OCI-LY7 (cell line): ENCODE data around the gene AZI2. TPM values are rescaled to one million over a fixed set of nuclear protein-coding genes. Genes with fewer than 3 reads are reported as not detected.

Source experiments
- BruUV-seq: library from RNA; stranded (reverse); fragments of 400-500 nt; replicated peaks from 2 replicates; lab custom pipeline; 2021; lab: Mats Ljungman, UMichigan
- CTCF ChIA-PET: fragments of 300-600 bp; sonication (Branson Sonifier 250); formaldehyde crosslinking; loops from one replicate; lab custom pipeline; 2022; ENCODE audit warnings: antibody characterized with exemption; ENCODE audit not compliant: unreplicated experiment; lab: Charles Lee
- POLR2A ChIA-PET: fragments of 300-600 bp; sonication (Branson Sonifier 250); formaldehyde crosslinking; loops from one replicate; lab custom pipeline; 2022; ENCODE audit warnings: antibody characterized with exemption; lab: Charles Lee
- DNase-seq: peaks from one replicate; pipeline ENCODE4 v3.0.0-alpha.2; 2015; ENCODE audit warnings: low spot score
- H2AFZ ChIP-seq: fragments of 200-600 bp; sonication (generic), shearing (Covaris generic); 2 replicates; pipeline ENCODE4 v1.6.1; 2014; ENCODE audit warnings: mild to moderate bottlenecking, antibody characterized with exemption, low read length, moderate library complexity
- H3K27ac ChIP-seq: fragments of 200-600 bp; sonication (generic); 2 replicates; pipeline ENCODE4 v1.5.1; 2014; ENCODE audit warnings: mixed run types, low read depth, mild to moderate bottlenecking, moderate library complexity, low read length, inconsistent platforms; ENCODE audit not compliant: poor library complexity, severe bottlenecking
- H3K36me3 ChIP-seq: fragments of 200-600 bp; sonication (generic); 2 replicates; pipeline ENCODE4 v1.6.1; 2014; ENCODE audit warnings: mild to moderate bottlenecking, antibody characterized with exemption, low read length, moderate library complexity, mixed read lengths; ENCODE audit not compliant: insufficient read depth
- H3K4me1 ChIP-seq: fragments of 200-600 bp; sonication (generic); 2 replicates; pipeline ENCODE4 v1.5.1; 2014; ENCODE audit warnings: mild to moderate bottlenecking, low read length; ENCODE audit not compliant: insufficient read depth, poor library complexity, severe bottlenecking
- H3K4me2 ChIP-seq: fragments of 200-600 bp; sonication (generic); 2 replicates; pipeline ENCODE4 v1.6.1; 2014; ENCODE audit warnings: mild to moderate bottlenecking, low read length
- H3K4me3 ChIP-seq: fragments of 200-600 bp; sonication (generic); 2 replicates; pipeline ENCODE4 v1.5.1; 2014; ENCODE audit warnings: mild to moderate bottlenecking, low read depth, low read length; ENCODE audit not compliant: poor library complexity, severe bottlenecking
- H3K79me2 ChIP-seq: fragments of 200-600 bp; sonication (generic); 2 replicates; pipeline ENCODE4 v1.6.1; 2016; ENCODE audit warnings: low read depth, mild to moderate bottlenecking, low read length, moderate library complexity, mixed read lengths; ENCODE audit not compliant: insufficient read depth
- H3K9me2 ChIP-seq: fragments of 200-600 bp; sonication (generic); 2 replicates; pipeline ENCODE4 v1.6.1; 2016; ENCODE audit warnings: mild to moderate bottlenecking, low read length, mixed read lengths; ENCODE audit not compliant: insufficient read depth
- H3K9me3 ChIP-seq: fragments of 200-600 bp; sonication (generic); 2 replicates; pipeline ENCODE4 v1.6.1; 2014; ENCODE audit warnings: mild to moderate bottlenecking, mixed run types, low read length, mixed read lengths
- H4K20me1 ChIP-seq: fragments of 200-600 bp; sonication (generic); 2 replicates; pipeline ENCODE4 v1.6.1; 2014; ENCODE audit warnings: mild to moderate bottlenecking, antibody characterized with exemption, low read length, moderate library complexity, mixed read lengths; ENCODE audit not compliant: insufficient read depth
- CTCF ChIP-seq: fragments of 200-600 bp; sonication (generic); conservative IDR thresholded peaks from 2 replicates; pipeline ENCODE4 v1.5.1; 2014; ENCODE audit warnings: mild to moderate bottlenecking, antibody characterized with exemption, low read length, moderate library complexity, mixed read lengths
- EZH2phosphoT487 ChIP-seq: fragments of 200-600 bp; sonication (generic); IDR thresholded peaks from 2 replicates; pipeline ENCODE4 v1.6.1; 2018; ENCODE audit warnings: low read depth, borderline replicate concordance, mild to moderate bottlenecking, mixed run types, antibody characterized with exemption, low read length, moderate library complexity, mixed read lengths
- intact Hi-C: fragments of 100-400 bp; cut with micrococcal nuclease; formaldehyde crosslinking; loops from one replicate; pipeline ENCODE4 v1.10.0; 2022; ENCODE audit not compliant: unreplicated experiment
- total RNA-seq, 2 experiments: library from RNA; depleted of rRNA in 1 of 2; stranded (reverse); fragments of >200 nt in 1 of 2; shearing (Covaris generic) in 1 of 2; gene quantifications; 2 replicates each; pipeline ENCODE4 v1.2.3, GENCODE V29; 2014 to 2022

AZI2 gene
- total RNA-seq, 2 experiments from 2014 or later: 16.1 to 45.0 TPM

DNA sequence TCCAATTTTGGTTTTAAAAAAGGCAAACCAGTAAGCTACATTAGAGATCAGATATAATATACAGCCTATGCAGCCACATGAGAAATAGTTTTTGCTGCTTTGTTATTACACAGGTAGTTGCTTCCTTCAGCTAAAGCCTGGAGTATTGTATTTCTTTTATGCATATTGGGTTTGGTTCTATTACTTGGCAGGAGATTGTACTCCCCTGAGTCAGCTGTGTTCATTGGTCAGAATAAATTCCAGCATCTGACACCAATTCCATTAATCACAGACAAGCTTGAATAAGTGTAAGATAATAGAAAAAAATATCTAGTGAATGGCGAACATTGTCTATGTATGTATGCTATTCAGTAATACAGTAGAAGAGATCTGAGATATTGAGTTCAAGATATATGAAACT, 26.2 kb downstream of the AZI2 start:
- Histone ChIP-seq H2AFZ (no peak overlapping the region), H3K4me3 (no peak overlapping the region), H3K4me2 (no peak overlapping the region), H4K20me1 (no peaks in the 10 kb centered on the region; the same call in 1 of the 2 replicates), H3K9me2 (no peaks in the 10 kb centered on the region), H3K36me3 (peaks cover 71% of the 10 kb centered on the region), H3K9me3 (no peaks in the 10 kb centered on the region), H3K79me2 (no peaks in the 10 kb centered on the region), H3K27ac (no peak overlapping the region), H3K4me1 (no peaks in the 10 kb centered on the region)
- no TSS peak for BruUV-seq
- no peak for DNase-seq
- TF ChIP-seq EZH2phosphoT487 (no peak), CTCF (no peak)
- intact Hi-C loops: no loop called here
- CTCF ChIA-PET: no interaction called here
- POLR2A ChIA-PET: interaction anchor here (0.5 to 2.1 kb wide), 6 partner anchors 10 to 610 kb away, joined by 3 to 7 read pairs (median 4); partner anchors contain the start of genes AZI2 and ZCWPW2

DNA sequence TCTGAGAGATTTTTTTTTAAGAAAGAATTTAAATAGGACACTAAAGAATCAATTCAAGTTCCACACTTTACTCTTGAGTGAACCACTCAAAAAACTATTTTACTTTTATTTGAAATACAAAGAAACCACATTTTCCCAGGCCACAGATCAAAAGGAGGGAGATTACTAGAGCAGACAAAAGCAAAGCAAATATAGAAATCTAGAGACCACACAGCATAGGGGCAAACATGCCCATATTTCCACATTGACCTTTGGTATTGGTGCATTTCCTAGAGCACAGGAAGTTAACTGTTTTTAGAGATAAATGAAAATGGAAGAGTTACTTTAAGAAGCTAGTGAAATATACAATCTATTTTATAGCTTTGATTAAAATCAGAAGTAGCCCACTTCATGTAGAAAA, 27.6 kb downstream of the AZI2 start:
- Histone ChIP-seq H3K9me2 (no peaks in the 10 kb centered on the region), H3K79me2 (no peaks in the 10 kb centered on the region), H3K4me1 (no peaks in the 10 kb centered on the region), H3K4me3 (no peak overlapping the region), H4K20me1 (no peaks in the 10 kb centered on the region; the same call in 1 of the 2 replicates), H2AFZ (no peak overlapping the region), H3K27ac (no peak overlapping the region), H3K36me3 (peaks cover 63% of the 10 kb centered on the region), H3K4me2 (no peak overlapping the region), H3K9me3 (no peaks in the 10 kb centered on the region)
- ChIA-PET POLR2A (interaction anchor here (0.6 to 2.1 kb wide), 8 partner anchors 10 to 849 kb away, joined by 3 to 7 read pairs (median 4); partner anchors contain the start of genes AZI2, CMC1 and ZCWPW2), CTCF (no interaction called here)
- TF ChIP-seq CTCF: no peak
- TF ChIP-seq EZH2phosphoT487: no peak
- DNase-seq: no peak
- BruUV-seq: no TSS peak
- intact Hi-C loops: no loop called here

DNA sequence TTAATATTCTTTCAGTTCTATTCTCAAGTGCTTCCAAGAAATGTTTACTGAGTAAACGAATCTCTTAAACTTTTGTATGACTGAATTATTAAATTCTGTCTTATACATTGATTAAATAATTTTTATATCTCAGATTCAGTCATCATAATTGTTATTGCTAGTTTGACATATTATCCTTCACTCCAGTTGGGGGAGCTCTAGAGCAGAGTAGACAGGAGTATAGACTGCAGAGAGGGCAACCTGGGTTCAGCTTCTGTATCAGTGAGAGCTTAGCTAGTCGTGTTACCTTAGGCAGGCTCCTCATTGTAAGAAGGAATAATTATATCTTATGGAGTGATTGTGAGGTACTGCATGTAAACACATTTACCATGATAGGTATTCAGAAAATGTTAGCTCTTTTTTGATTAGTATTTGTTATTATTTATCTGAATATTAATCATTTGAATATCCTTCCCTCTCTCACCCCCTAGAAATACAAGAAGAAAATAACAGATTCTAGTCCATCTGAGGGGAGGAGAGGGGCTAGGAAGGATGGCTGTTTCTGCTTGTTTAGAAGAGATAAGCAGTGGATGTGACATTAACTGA, 31.1 kb downstream of the AZI2 start:
- Histone ChIP-seq H3K4me2 (no peak overlapping the region), H2AFZ (no peak overlapping the region), H3K79me2 (no peaks in the 10 kb centered on the region), H3K36me3 (peaks cover 29% of the 10 kb centered on the region), H3K27ac (no peak overlapping the region), H3K4me1 (no peaks in the 10 kb centered on the region), H3K9me3 (no peaks in the 10 kb centered on the region), H3K4me3 (no peak overlapping the region), H4K20me1 (peaks cover 5% of the 10 kb centered on the region; the same call in 1 of the 2 replicates), H3K9me2 (no peaks in the 10 kb centered on the region)
- BruUV-seq: no TSS peak
- CTCF ChIA-PET: interaction anchor here (0.6 to 1.1 kb wide), 2 partner anchors 10 to 42 kb away, joined by 3 read pairs; no protein-coding TSS in a partner anchor
- POLR2A ChIA-PET: interaction anchor here (0.5 to 1.3 kb wide), 2 partner anchors 10 to 1073 kb away, joined by 3 to 4 read pairs; no protein-coding TSS in a partner anchor
- no peak for TF ChIP-seq EZH2phosphoT487
- peak; percentile 88 for TF ChIP-seq CTCF
- DNase-seq: peak; percentile 63
- intact Hi-C loops: no loop called here
